ENCODE measurements around the gene ABI3BP.

Gene ABI3BP

DNA sequence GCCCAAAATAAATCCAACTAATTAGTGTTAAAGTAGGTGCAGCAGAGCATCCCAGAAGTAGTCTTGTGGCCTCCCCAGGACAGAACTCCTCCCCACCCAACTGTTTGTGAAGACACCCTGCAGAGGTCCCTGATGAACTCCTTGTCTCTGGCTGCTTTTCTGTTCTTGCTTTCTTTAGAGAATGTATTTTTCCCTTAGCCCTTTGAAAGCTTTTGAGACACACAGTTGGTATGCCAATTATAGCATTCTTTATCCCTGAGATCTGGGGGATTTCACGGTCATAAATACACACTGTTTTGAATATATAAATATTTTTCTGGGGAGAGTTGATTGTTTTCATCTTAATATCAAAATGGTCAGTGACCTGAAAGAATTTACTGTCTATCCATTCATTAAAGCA is 274.1 kb downstream of the ABI3BP start:
- Histone ChIP-seq H3K27ac (ENCODE audit: low read depth, low read length) (no peak overlapping the region), H3K27me3 (ENCODE audit: insufficient read depth, low read length) (no peaks in the 10 kb centered on the region), H3K36me3 (ENCODE audit: insufficient read depth, low read length) (peaks cover 57% of the 10 kb centered on the region), H3K79me2 (ENCODE audit: control insufficient read depth, insufficient read depth, low read length, unreplicated experiment) (peaks cover 82% of the 10 kb centered on the region), H3K4me1 (ENCODE audit: control insufficient read depth, insufficient read depth, low read length, unreplicated experiment) (peaks cover 23% of the 10 kb centered on the region), H3K4me3 (ENCODE audit: low read depth, low read length) (no peak overlapping the region), H2AFZ (ENCODE audit: low read length, unreplicated experiment) (no peak overlapping the region)

DNA sequence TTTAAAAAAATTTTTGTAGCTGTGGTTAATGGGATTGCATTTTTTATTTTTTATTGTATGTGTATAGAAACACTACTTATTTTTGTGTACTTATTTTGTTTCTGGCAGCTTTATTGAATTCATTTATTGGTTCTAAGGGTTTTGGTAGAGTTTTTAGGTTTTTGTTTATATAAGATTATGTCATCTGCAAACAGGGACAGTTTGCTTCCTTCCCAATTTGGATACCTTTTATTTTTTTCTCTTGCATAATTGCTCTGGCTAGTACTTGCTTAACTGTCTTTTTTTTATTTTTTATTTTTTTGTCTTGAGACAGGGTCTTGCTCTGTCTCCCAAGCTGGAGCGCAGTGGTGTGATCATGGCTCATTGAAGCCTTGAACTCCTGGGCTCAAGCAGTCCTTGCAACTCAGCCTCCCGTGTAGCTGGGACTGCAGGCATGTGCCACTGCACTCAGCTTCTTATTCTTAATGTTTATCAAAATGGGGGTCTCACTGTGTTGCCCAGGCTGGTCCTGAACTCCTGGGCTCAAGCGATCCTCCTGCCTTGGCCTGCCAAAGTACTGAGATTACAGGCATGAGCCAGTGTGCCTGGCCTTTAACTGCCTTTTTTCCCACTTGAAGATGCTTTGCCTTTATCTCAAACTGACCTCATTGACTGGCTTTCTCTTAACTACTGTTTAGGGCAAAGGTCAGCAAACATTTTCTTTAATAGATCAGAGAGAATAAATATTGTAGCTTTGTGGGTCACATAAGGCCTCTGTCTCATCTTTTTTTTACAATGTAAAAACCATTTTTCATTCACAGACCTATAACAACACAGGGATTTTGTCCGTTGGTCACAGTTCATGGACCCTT is 275.4 kb downstream of the ABI3BP start:
- H3K27ac ChIP-seq (ENCODE audit: low read depth, low read length): no peak overlapping the region
- peaks cover 90% of the 10 kb centered on the region for H3K79me2 ChIP-seq (ENCODE audit: control insufficient read depth, insufficient read depth, low read length, unreplicated experiment)
- no peak overlapping the region for H3K4me3 ChIP-seq (ENCODE audit: low read depth, low read length)
- peaks cover 26% of the 10 kb centered on the region for H3K4me1 ChIP-seq (ENCODE audit: control insufficient read depth, insufficient read depth, low read length, unreplicated experiment)
- no peaks in the 10 kb centered on the region for H3K27me3 ChIP-seq (ENCODE audit: insufficient read depth, low read length)
- peaks cover 62% of the 10 kb centered on the region for H3K36me3 ChIP-seq (ENCODE audit: insufficient read depth, low read length)
- no peak overlapping the region for H2AFZ ChIP-seq (ENCODE audit: low read length, unreplicated experiment)

DNA sequence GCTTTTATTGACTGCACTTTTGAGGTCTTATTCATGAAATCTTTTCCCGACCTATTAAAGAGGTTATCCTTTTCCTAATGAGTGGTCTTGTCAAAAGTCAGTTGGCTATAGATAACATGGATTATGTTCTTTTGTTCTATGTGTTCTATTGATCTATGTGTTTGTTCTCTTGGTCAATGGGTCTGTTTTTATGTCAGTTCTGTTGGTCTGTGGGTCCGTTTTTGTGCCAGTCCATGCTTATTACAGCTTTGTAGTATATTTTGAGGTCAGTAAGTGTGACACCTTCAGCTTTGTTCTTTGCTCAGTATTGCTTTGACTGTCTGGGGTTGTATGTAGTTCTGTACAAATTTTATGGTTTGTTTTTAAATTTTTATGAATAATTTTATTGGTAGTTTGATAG is 276.2 kb downstream of the ABI3BP start:
- Histone ChIP-seq H3K27ac (ENCODE audit: low read depth, low read length) (no peak overlapping the region), H3K79me2 (ENCODE audit: control insufficient read depth, insufficient read depth, low read length, unreplicated experiment) (peaks cover 90% of the 10 kb centered on the region), H3K27me3 (ENCODE audit: insufficient read depth, low read length) (no peaks in the 10 kb centered on the region), H3K4me3 (ENCODE audit: low read depth, low read length) (no peak overlapping the region), H2AFZ (ENCODE audit: low read length, unreplicated experiment) (no peak overlapping the region), H3K4me1 (ENCODE audit: control insufficient read depth, insufficient read depth, low read length, unreplicated experiment) (peaks cover 33% of the 10 kb centered on the region), H3K36me3 (ENCODE audit: insufficient read depth, low read length) (peaks cover 64% of the 10 kb centered on the region)

DNA sequence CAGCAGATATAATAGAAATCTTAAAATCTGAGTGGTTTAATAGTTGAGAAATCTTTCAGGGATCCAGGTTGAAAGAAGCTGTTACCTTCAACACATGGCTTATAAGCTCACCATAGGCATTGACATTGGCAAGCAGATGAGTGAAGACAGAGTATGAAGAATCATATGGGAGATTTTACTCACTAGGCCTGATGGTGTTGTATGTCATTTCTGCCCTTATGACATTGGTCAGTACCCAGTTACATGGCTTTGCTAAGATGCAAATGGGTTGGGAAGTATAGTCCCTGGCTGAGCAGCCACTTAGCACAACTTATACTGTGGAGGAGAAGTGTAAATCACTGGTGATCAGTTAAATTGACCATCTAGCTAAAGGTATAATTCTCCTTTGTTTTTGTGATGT is 278.0 kb downstream of the ABI3BP start:
- H3K4me3 ChIP-seq (ENCODE audit: low read depth, low read length): no peak overlapping the region
- H3K36me3 ChIP-seq (ENCODE audit: insufficient read depth, low read length): peaks cover 59% of the 10 kb centered on the region
- no peak overlapping the region for H2AFZ ChIP-seq (ENCODE audit: low read length, unreplicated experiment)
- H3K27me3 ChIP-seq (ENCODE audit: insufficient read depth, low read length): no peaks in the 10 kb centered on the region
- H3K27ac ChIP-seq (ENCODE audit: low read depth, low read length): no peak overlapping the region
- peaks cover 96% of the 10 kb centered on the region for H3K79me2 ChIP-seq (ENCODE audit: control insufficient read depth, insufficient read depth, low read length, unreplicated experiment)
- peaks cover 46% of the 10 kb centered on the region for H3K4me1 ChIP-seq (ENCODE audit: control insufficient read depth, insufficient read depth, low read length, unreplicated experiment)

DNA sequence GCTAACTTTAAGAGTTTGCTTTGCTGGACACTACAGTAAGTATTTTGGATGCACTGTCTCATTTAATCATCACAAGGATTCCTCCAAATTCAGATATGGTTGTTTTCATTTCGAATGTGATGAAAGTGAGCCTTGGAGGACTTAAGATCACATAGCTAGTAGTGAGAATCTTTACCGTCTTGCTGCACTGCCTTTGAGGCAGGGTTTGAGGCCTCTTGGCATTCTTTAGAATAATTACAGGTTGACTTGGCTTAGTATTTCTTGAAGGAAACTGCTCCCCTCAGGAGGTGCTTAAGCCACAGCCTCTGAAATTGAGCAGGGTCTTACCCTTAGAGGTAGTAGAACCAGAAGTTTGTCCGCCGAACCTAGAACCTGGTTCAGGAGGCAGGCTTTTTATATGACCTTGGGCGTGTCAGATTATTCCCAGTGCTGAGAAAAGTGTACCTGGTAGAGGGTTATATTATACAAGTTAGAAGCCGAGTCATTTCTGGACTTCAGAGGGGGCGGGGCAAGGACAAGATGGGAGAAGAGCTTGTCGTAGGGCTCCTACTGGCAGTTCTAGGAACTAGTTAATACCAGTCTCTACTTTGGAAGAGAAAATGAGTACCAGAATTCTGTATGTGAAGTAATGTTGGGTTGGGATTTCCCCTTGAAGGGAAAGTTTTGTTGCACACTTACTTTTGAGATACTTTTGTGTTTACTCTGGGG is 282.8 kb downstream of the ABI3BP start:
- Histone ChIP-seq H3K4me1 (ENCODE audit: control insufficient read depth, insufficient read depth, low read length, unreplicated experiment) (peaks cover 29% of the 10 kb centered on the region), H3K4me3 (ENCODE audit: low read depth, low read length) (peak overlapping the region; percentile 93), H3K79me2 (ENCODE audit: control insufficient read depth, insufficient read depth, low read length, unreplicated experiment) (peaks cover 57% of the 10 kb centered on the region), H3K36me3 (ENCODE audit: insufficient read depth, low read length) (peaks cover 33% of the 10 kb centered on the region), H2AFZ (ENCODE audit: low read length, unreplicated experiment) (no peak overlapping the region), H3K27ac (ENCODE audit: low read depth, low read length) (peak overlapping the region; percentile 88), H3K27me3 (ENCODE audit: insufficient read depth, low read length) (no peaks in the 10 kb centered on the region)

DNA sequence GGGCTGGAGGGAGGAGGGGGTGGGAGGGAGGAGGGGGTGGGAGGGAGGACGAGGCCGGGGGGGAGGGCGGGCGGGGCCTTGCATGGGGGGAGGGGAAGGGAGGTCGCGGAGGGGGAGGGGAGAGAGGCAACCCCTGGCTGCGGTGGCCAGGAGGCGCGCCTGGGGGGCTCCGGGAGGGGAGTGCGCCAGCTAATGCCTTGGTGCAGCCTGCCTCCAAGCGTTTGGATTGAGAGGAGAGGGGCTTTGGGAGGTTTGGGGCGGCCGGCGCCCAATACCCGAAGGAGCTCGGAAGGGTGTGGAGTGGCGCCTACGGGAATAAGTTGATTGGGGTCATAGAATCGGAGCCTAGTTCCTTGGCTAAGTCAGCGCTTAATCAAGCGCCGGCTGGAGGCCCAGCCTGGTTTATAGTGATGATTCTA is 283.4 kb downstream of the ABI3BP start:
- Histone ChIP-seq H3K79me2 (ENCODE audit: control insufficient read depth, insufficient read depth, low read length, unreplicated experiment) (peaks cover 51% of the 10 kb centered on the region), H2AFZ (ENCODE audit: low read length, unreplicated experiment) (no peak overlapping the region), H3K4me1 (ENCODE audit: control insufficient read depth, insufficient read depth, low read length, unreplicated experiment) (peaks cover 24% of the 10 kb centered on the region), H3K27me3 (ENCODE audit: insufficient read depth, low read length) (no peaks in the 10 kb centered on the region), H3K36me3 (ENCODE audit: insufficient read depth, low read length) (peaks cover 27% of the 10 kb centered on the region), H3K27ac (ENCODE audit: low read depth, low read length) (peak overlapping the region; percentile 88), H3K4me3 (ENCODE audit: low read depth, low read length) (peak overlapping the region; percentile 93)

DNA sequence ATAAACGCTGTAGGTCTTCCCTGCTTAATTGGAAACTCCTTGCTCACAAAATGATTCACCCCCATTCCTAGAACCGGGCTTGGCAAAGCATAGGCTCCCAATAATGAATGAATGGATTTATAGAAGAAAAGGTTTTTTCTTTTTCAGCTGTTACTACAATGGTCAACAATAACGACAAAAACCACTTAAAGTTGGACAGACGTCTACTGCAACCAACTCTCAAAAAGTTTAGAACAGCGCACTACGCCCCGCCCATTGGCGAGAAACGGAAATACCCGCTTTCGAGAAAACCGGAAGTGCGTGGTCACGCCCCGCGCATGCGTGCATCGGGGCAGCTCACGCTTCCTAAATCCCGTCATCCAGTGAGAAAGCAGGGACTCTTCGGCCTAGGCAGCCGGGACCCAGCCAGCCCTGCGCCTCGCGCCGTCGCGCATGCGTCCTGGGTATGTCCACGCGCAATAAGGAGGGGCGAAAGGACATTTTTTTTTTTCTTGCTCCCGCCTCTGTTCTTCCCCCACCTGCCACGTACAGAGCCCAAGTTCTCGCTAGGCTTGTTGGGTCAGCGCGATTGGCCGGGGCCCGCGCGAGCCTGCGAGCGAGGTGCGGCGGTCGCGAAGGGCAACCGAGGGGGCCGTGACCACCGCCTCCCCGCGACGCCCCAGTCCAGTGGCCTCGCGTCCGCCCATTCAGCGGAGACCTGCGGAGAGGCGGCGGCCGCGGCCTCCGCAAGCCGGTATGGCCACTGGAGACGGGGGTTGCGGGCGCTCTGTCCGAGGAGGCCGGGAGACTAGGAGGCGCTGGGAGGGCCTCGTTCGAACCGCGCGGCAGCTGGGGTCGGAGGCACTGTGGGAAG is 284.0 kb downstream of the ABI3BP start, which contains the start of gene TFG:
Gene TFG, plus strand, starts transcription at position 506 of the 853 bp plus-strand sequence. CDS start 4,192 bp downstream, outside the sequence.
- H3K27ac ChIP-seq (ENCODE audit: low read depth, low read length): peak within 1 kb of the TSS; percentile 88
- no peaks in the 10 kb centered on the region for H3K27me3 ChIP-seq (ENCODE audit: insufficient read depth, low read length)
- peaks cover 21% of the 10 kb centered on the region for H3K36me3 ChIP-seq (ENCODE audit: insufficient read depth, low read length)
- peak within 1 kb of the TSS; percentile 83 for H2AFZ ChIP-seq (ENCODE audit: low read length, unreplicated experiment)
- peaks cover 23% of the 10 kb centered on the region for H3K4me1 ChIP-seq (ENCODE audit: control insufficient read depth, insufficient read depth, low read length, unreplicated experiment)
- H3K4me3 ChIP-seq (ENCODE audit: low read depth, low read length): peak within 1 kb of the TSS; percentile 93
- H3K79me2 ChIP-seq (ENCODE audit: control insufficient read depth, insufficient read depth, low read length, unreplicated experiment): peaks cover 45% of the 10 kb centered on the region

DNA sequence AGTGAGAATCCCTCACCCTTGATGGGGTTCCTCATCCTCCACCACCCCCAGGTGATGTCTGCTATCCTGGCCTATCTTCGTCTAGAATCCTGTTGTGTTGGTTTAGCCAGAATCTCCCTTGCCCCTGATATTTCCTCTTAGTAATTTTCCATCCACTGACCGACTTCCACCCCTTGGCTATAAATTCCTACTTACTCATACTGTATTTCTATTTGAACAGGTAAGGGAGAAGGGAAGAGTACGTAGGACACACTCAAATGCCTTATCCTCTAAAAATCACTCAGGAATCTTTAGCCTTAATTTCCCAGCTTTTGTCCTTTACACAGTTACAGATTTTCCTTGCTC is 284.6 kb downstream of the ABI3BP start:
- Histone ChIP-seq H2AFZ (ENCODE audit: low read length, unreplicated experiment) (peak overlapping the region; percentile 83), H3K27me3 (ENCODE audit: insufficient read depth, low read length) (no peaks in the 10 kb centered on the region), H3K79me2 (ENCODE audit: control insufficient read depth, insufficient read depth, low read length, unreplicated experiment) (peaks cover 39% of the 10 kb centered on the region), H3K4me3 (ENCODE audit: low read depth, low read length) (peak overlapping the region; percentile 93), H3K4me1 (ENCODE audit: control insufficient read depth, insufficient read depth, low read length, unreplicated experiment) (peaks cover 23% of the 10 kb centered on the region), H3K36me3 (ENCODE audit: insufficient read depth, low read length) (peaks cover 18% of the 10 kb centered on the region), H3K27ac (ENCODE audit: low read depth, low read length) (peak overlapping the region; percentile 88)

DNA sequence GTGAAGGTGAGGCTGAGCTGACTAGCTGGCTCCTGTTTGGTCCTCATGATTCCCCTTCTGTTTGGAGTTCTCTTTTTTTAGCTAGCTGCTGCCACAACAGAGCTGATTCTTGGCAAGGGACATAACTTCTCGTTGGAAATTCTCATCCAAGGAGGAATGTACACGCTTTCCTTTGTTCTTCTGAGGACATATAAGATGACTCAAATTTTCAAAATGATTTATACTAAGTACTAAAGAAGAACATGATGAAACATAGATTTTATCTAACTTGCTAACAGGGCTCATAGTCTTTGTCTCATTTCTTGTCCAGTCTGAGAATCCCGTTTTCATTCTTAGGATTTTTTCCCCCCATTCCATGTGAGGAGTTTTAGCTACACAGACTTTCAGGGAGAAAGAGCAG is 286.9 kb downstream of the ABI3BP start:
- Histone ChIP-seq H3K27me3 (ENCODE audit: insufficient read depth, low read length) (no peaks in the 10 kb centered on the region), H3K36me3 (ENCODE audit: insufficient read depth, low read length) (peaks cover under 1% of the 10 kb centered on the region; the same call in 1 of the 2 replicates), H3K79me2 (ENCODE audit: control insufficient read depth, insufficient read depth, low read length, unreplicated experiment) (peaks cover 16% of the 10 kb centered on the region), H3K4me1 (ENCODE audit: control insufficient read depth, insufficient read depth, low read length, unreplicated experiment) (peaks cover 15% of the 10 kb centered on the region), H2AFZ (ENCODE audit: low read length, unreplicated experiment) (no peak overlapping the region), H3K4me3 (ENCODE audit: low read depth, low read length) (no peak overlapping the region), H3K27ac (ENCODE audit: low read depth, low read length) (no peak overlapping the region)

DNA sequence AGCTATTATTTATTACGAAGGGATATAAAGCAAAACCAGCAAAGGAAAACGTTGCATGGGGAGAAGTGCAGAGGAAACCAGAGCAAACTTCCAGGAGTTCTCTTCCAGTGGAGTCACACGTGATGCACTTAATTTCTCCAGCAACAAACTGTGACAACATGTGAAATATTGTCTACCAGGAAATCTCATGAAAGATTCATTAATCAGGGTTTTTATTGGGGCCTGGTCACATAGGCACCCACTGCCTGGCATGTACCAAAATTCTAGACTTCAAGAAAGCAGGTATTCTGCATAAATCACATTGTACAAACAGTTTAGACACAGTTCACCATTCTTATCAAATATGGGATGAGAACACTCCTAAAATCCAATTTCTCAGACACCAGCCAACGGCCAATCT is 289.4 kb downstream of the ABI3BP start:
- Histone ChIP-seq H3K4me3 (ENCODE audit: low read depth, low read length) (no peak overlapping the region), H3K79me2 (ENCODE audit: control insufficient read depth, insufficient read depth, low read length, unreplicated experiment) (no peaks in the 10 kb centered on the region), H3K27me3 (ENCODE audit: insufficient read depth, low read length) (no peaks in the 10 kb centered on the region), H3K27ac (ENCODE audit: low read depth, low read length) (no peak overlapping the region), H2AFZ (ENCODE audit: low read length, unreplicated experiment) (no peak overlapping the region), H3K4me1 (ENCODE audit: control insufficient read depth, insufficient read depth, low read length, unreplicated experiment) (peaks cover 9% of the 10 kb centered on the region), H3K36me3 (ENCODE audit: insufficient read depth, low read length) (no peaks in the 10 kb centered on the region)
